ENCODE results near the gene CBLC.

DNA sequence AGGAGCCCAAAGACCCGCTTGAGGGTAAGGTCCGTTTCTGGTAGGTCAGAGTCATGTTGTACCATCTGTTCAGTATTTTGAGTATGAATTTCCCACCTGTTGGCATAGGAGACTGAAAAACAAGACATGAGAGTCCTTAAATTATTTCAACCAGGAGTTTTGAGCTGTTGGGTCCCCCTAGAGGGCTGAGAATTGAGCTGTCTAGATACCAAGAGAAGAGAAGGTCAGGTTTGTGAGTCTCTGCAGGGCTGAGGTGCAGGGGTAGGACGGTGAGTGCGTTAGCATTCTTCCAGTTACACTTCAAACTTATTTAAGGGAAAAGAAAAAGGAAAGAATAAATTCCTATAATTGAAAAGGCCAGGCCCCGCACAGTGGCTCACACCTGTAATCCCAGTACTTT, 5.0 kb downstream of the CBLC start:
- TF ChIP-seq SUZ12 (IDR thresholded peaks at IDR 0.05), result no peak
- TF ChIP-seq FOXK2 (IDR thresholded peaks at IDR 0.05), result no peak
- no peak for TF ChIP-seq SP1 (IDR thresholded peaks at IDR 0.05)
- no peak for TF ChIP-seq HDGF (IDR thresholded peaks at IDR 0.05; ENCODE audit: borderline replicate concordance)
